Measurements from ENCODE around the gene SPNS1. TPM values are rescaled to one million over a fixed set of nuclear protein-coding genes. Genes with fewer than 3 reads are reported as not detected.

The SPNS1 gene
- total RNA-seq, 1 experiment from 2014 or later = 38.6 TPM

DNA sequence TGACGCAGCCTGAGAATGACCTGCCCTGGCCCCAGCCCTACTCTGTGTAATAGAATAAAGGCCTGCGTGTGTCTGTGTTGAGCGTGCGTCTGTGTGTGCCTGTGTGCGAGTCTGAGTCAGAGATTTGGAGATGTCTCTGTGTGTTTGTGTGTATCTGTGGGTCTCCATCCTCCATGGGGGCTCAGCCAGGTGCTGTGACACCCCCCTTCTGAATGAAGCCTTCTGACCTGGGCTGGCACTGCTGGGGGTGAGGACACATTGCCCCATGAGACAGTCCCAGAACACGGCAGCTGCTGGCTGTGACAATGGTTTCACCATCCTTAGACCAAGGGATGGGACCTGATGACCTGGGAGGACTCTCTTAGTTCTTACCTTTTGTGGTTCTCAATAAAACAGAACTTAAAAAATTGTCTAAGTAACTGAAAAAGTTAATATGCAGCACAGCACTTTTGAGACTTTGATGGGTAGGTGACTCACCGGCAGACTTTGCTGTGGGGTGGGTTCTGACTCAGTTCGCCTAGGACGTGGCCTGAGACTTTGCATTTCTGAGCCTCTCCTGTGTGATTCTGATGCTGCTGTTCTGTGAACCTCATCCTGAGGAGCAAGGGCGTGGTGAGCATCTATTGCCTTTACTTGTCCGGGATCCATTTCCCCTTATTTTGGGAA is 15.9 kb downstream of the SPNS1 start:
- no peak overlapping the region for H2AK5ac ChIP-seq (ENCODE audit: insufficient read length, low read length)
- H3K14ac ChIP-seq (ENCODE audit: insufficient read depth, low read length) = no peak overlapping the region
- H3K9me3 ChIP-seq (ENCODE audit: control insufficient read depth, low read depth, low read length) = no peaks in the 10 kb centered on the region
- no peaks in the 10 kb centered on the region for H3K79me1 ChIP-seq (ENCODE audit: insufficient read depth, low read depth, low read length, poor library complexity, severe bottlenecking)
- no peak overlapping the region for H3K4me2 ChIP-seq (ENCODE audit: insufficient read depth, insufficient read length, low read length)
- H3K79me2 ChIP-seq (ENCODE audit: insufficient read depth, low read length) = no peaks in the 10 kb centered on the region
- H3K4ac ChIP-seq (ENCODE audit: low read depth, low read length) = no peak overlapping the region
- H3K23ac ChIP-seq (ENCODE audit: insufficient read length, low read depth, low read length) = no peak overlapping the region
- no peak overlapping the region for H4K91ac ChIP-seq (ENCODE audit: insufficient read length, low read depth, low read length)
- H3K4me1 Mint-ChIP-seq = no peaks in the 10 kb centered on the region
- H3K27ac ChIP-seq (ENCODE audit: insufficient read length, low read depth, low read length) = no peak overlapping the region
- peaks cover 3% of the 10 kb centered on the region for H3K27me3 Mint-ChIP-seq (ENCODE audit: low read depth)
- H3T11ph ChIP-seq (ENCODE audit: low read length) = no peak overlapping the region
- H3K27me3 ChIP-seq (ENCODE audit: insufficient read depth, low read length) = no peaks in the 10 kb centered on the region
- no peak overlapping the region for H2BK12ac ChIP-seq (ENCODE audit: insufficient read length, low read depth, low read length)
- H3K4me3 Mint-ChIP-seq = no peak overlapping the region
- H3K9ac ChIP-seq (ENCODE audit: extremely low read depth, insufficient read length, low read length) = no peak overlapping the region
- no peaks in the 10 kb centered on the region for H4K20me1 ChIP-seq (ENCODE audit: control insufficient read depth, insufficient read depth, insufficient read length)
- no peak overlapping the region for H2BK15ac ChIP-seq (ENCODE audit: low read depth, low read length)
- no peak overlapping the region for H4K8ac ChIP-seq (replicated peaks; ENCODE audit: insufficient read length, low read depth, low read length)
- no peaks in the 10 kb centered on the region for H3K23me2 ChIP-seq (ENCODE audit: insufficient read length, low read depth, low read length, poor library complexity, severe bottlenecking)
- no peak overlapping the region for H2BK20ac ChIP-seq (ENCODE audit: low read depth, low read length, poor library complexity, severe bottlenecking)
- H3K9me3 Mint-ChIP-seq = no peaks in the 10 kb centered on the region
- no peak overlapping the region for H2BK5ac ChIP-seq (ENCODE audit: insufficient read length, low read length)
- H3K18ac ChIP-seq (ENCODE audit: insufficient read length, low read depth, low read length) = no peak overlapping the region
- no peak for DNase-seq
- peaks cover 0 to 2% (median 0%) of the 10 kb centered on the region in 3 experiments; a peak in 3 of 7 replicates for H3K36me3 Mint-ChIP-seq (ENCODE audit: insufficient read depth in 1 of 3, low read depth in 3 of 3)
- no peak for TF ChIP-seq CTCF (conservative IDR thresholded peaks at IDR 0.05)
- H3K27ac Mint-ChIP-seq = peak overlapping the region in 1 of 3 experiments; percentile 25; a peak in 1 of 7 replicates
- no CpG with 5 or more reads among the region's 11 CpGs for WGBS (ENCODE audit: extremely low coverage, insufficient read length, low lambda C conversion rate)
- no peak overlapping the region for H2BK120ac ChIP-seq (ENCODE audit: low read depth, low read length, poor library complexity, severe bottlenecking)
- H3K4me1 ChIP-seq (ENCODE audit: insufficient read depth, low read length) = no peaks in the 10 kb centered on the region
- H2AFZ ChIP-seq (ENCODE audit: low read length) = no peak overlapping the region
- no peak overlapping the region for H4K5ac ChIP-seq (ENCODE audit: insufficient read length, low read depth, low read length)
- H3K56ac ChIP-seq (ENCODE audit: insufficient read length, low read depth, low read length) = no peak overlapping the region
